GM23248 (cell line): Measurements from ENCODE around the gene OR10Z1.

Source experiments
- EZH2 ChIP-seq: fragments of 200-600 bp; sonication (generic); IDR thresholded peaks from 2 replicates; pipeline ENCODE4 v1.6.1; 2018; ENCODE audit warnings: antibody characterized with exemption, mild to moderate bottlenecking; ENCODE audit not compliant: insufficient read depth, poor library complexity, severe bottlenecking
- EZH2phosphoT487 ChIP-seq: fragments of 200-600 bp; sonication (generic); IDR thresholded peaks from 2 replicates; pipeline ENCODE4 v1.6.1; 2018; ENCODE audit warnings: antibody characterized with exemption, moderate library complexity, mild to moderate bottlenecking, low read depth; ENCODE audit not compliant: insufficient read depth

GRCh38 chr1:158607296-158607695 is 2.2 kb downstream of the OR10Z1 start:
- no peak for TF ChIP-seq EZH2
- no peak for TF ChIP-seq EZH2phosphoT487
